ENCODE measurements around the gene SKAP1. TPM values are rescaled to one million over a fixed set of nuclear protein-coding genes. Genes with fewer than 3 reads are reported as not detected.
"Not testable (repeated sequence)": the region's sequence is repeated elsewhere in the genome, so short reads cannot be mapped to it uniquely, and the experiment has no call there.

The SKAP1 gene
- total and polyA plus RNA-seq, 8 donors: 1.2 to 3.0 (median 1.8) TPM

DNA sequence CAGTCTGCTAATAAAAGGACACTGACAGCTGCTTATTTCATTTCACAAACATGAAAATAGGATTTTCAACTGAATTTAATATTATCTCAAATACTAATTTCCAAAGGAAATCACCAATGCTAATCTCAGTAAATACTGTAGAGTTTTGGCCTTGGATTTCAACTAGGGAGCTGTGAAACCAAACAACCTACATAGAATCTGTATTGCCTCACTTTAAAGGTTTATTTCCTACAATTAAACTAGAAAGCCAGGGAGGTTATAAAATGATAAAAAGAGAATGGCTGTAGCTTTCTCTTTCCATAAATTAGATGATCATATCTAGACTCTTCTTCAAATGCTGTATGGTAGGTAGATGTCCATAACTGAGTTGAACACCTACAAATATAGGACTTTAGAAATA is 82.8 kb downstream of the SKAP1 start:
- H3K27ac ChIP-seq: no peak overlapping the region
- no peak overlapping the region for H3K4me3 ChIP-seq
- H3K9me3 ChIP-seq: no peaks in the 10 kb centered on the region
- TF ChIP-seq, protein P1, sequence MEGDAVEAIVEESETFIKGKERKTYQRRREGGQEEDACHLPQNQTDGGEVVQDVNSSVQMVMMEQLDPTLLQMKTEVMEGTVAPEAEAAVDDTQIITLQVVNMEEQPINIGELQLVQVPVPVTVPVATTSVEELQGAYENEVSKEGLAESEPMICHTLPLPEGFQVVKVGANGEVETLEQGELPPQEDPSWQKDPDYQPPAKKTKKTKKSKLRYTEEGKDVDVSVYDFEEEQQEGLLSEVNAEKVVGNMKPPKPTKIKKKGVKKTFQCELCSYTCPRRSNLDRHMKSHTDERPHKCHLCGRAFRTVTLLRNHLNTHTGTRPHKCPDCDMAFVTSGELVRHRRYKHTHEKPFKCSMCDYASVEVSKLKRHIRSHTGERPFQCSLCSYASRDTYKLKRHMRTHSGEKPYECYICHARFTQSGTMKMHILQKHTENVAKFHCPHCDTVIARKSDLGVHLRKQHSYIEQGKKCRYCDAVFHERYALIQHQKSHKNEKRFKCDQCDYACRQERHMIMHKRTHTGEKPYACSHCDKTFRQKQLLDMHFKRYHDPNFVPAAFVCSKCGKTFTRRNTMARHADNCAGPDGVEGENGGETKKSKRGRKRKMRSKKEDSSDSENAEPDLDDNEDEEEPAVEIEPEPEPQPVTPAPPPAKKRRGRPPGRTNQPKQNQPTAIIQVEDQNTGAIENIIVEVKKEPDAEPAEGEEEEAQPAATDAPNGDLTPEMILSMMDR (IDR thresholded peaks at IDR 0.05): no peak
- intact Hi-C loops (cut with DNase I): loop anchor here in 1 of 2 donors (5.0 to 10.0 kb wide), 2 partner anchors 50 to 248 kb away; partner anchors contain the start of genes HOXB3 and HOXB5
- DNase-seq (no peak), ATAC-seq (no peak)
- peaks cover 24 to 32% of the 10 kb centered on the region in 2 donors for H3K27me3 ChIP-seq
- no peaks in the 10 kb centered on the region for H3K36me3 ChIP-seq
- H3K4me1 ChIP-seq: no peaks in the 10 kb centered on the region

DNA sequence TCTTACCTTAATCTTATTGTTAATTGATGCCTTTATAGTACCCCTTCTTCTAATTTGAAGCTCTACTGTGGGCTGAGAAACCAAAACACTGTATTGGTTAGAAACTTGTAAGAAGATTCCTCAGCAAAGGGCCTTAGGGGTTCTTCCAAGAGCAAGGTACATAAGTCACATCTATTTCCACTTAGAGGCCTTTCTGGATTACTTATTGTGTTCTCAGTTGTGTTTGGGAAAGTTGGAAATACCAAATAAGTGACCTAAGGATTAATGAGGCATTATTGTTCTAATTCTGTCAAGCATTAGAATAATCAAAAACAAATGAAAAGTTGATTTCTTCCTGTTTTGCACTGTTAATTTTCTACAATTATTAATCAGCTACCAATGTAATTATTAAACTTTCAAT is 85.8 kb downstream of the SKAP1 start:
- Histone ChIP-seq H3K4me1 (no peaks in the 10 kb centered on the region), H3K36me3 (no peaks in the 10 kb centered on the region), H3K27me3 (peaks cover 31 to 48% of the 10 kb centered on the region in 2 donors), H3K27ac (no peak overlapping the region), H3K9me3 (no peaks in the 10 kb centered on the region), H3K4me3 (no peak overlapping the region)
- no peak for DNase-seq
- intact Hi-C loops (cut with DNase I): loop anchor here in 1 of 2 donors (10.0 kb wide), 1 partner anchor 251 kb away; the partner anchor contains the start of genes HOXB3 and HOXB5
- no peak for ATAC-seq
- TF ChIP-seq, protein P1 (IDR thresholded peaks at IDR 0.05): no peak

DNA sequence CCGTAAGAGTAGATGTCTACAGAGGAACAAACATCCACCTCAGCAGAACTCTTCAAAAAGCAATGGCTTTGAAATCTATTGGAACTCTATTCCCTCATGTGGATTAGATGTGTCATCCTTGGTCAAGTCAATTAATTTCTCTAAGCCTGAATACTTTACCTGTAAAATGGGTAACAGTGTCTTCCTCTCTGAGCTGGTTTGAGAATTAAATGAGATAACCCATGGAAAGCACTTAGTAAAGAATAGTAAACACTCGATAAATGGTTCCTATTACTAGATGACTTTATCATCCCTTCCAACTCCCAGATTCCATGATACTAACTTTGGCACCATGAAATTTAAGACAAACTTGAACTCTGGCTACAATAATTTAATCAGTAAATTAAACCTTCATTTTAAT is 89.1 kb downstream of the SKAP1 start:
- no peak for ATAC-seq
- Histone ChIP-seq H3K4me3 (no peak overlapping the region), H3K9me3 (no peaks in the 10 kb centered on the region), H3K27ac (no peak overlapping the region), H3K27me3 (peaks cover 26 to 49% of the 10 kb centered on the region in 2 donors), H3K36me3 (no peaks in the 10 kb centered on the region), H3K4me1 (no peaks in the 10 kb centered on the region)
- DNase-seq: no peak
- intact Hi-C loops (cut with DNase I): loop anchor here in 1 of 2 donors (10.0 kb wide), 1 partner anchor 254 kb away; the partner anchor contains the start of genes HOXB3 and HOXB5
- TF ChIP-seq, protein P1 (IDR thresholded peaks at IDR 0.05): no peak

DNA sequence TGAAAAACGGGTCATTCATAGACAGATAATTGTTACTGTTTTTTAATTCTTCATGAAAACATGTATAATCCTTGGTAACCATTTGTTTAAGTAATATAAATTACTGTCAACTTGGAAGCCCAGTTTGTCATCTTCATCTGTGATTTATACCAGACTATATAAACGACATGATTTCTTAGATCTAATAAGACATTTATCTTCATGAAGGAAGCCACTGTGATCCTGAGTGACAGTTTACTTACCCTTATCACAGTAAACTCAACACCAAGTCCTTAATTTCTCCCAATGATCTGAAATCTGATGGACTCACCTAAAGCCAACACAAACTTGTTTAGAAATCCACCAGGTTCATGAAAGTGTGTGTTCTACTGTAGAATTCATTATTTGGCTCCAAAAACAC is 91.3 kb downstream of the SKAP1 start:
- H3K4me3 ChIP-seq: no peak overlapping the region
- H3K4me1 ChIP-seq: no peaks in the 10 kb centered on the region
- H3K27me3 ChIP-seq: peaks cover 45 to 69% of the 10 kb centered on the region in 2 donors
- no peak for ATAC-seq
- intact Hi-C loops (cut with DNase I): no loop called here
- no peaks in the 10 kb centered on the region for H3K36me3 ChIP-seq
- DNase-seq: no peak
- H3K27ac ChIP-seq: no peak overlapping the region
- H3K9me3 ChIP-seq: no peaks in the 10 kb centered on the region
- TF ChIP-seq, protein P1 (IDR thresholded peaks at IDR 0.05): no peak

- peaks cover 50 to 74% of the 10 kb centered on the region in 2 donors for H3K27me3 ChIP-seq
- ATAC-seq; intact Hi-C loops (cut with DNase I): not testable (repeated sequence)
These were observed 92.1 kb downstream of the SKAP1 start for GRCh38 chr17:48337903-48338302.

GRCh38 chr17:48336986-48337385 is 93.0 kb downstream of the SKAP1 start:
- DNase-seq (no peak), ATAC-seq (no peak)
- no peak overlapping the region for H3K27ac ChIP-seq
- intact Hi-C loops (cut with DNase I): no loop called here
- H3K4me3 ChIP-seq: no peak overlapping the region
- H3K27me3 ChIP-seq: peaks cover 47 to 74% of the 10 kb centered on the region in 2 donors
- H3K9me3 ChIP-seq: no peaks in the 10 kb centered on the region
- H3K36me3 ChIP-seq: no peaks in the 10 kb centered on the region
- TF ChIP-seq, protein P1 (IDR thresholded peaks at IDR 0.05): no peak
- H3K4me1 ChIP-seq: no peaks in the 10 kb centered on the region

More at GRCh38 chr17:48337903-48338302, 92.1 kb downstream of the SKAP1 start:
- not testable (repeated sequence) for H3K9me3 ChIP-seq, H3K36me3 ChIP-seq, H3K4me1 ChIP-seq, DNase-seq, H3K27ac ChIP-seq, H3K4me3 ChIP-seq
